ENCODE measurements around the gene SEC31B.

The SEC31B gene

GRCh38 chr10:100528921-100529474, 9.3 kb upstream of the SEC31B start:
- DNase-seq (ENCODE audit: low read depth, low spot score): no peak

GRCh38 chr10:100528123-100528886, 8.6 kb upstream of the SEC31B start:
- no peak for DNase-seq (ENCODE audit: low read depth, low spot score)

GRCh38 chr10:100524638-100525037, 5.0 kb upstream of the SEC31B start:
- DNase-seq (ENCODE audit: low read depth, low spot score): no peak

GRCh38 chr10:100524206-100524605, 4.5 kb upstream of the SEC31B start:
- no peak for DNase-seq (ENCODE audit: low read depth, low spot score)

- DNase-seq (ENCODE audit: low read depth, low spot score): no peak
Measured at GRCh38 chr10:100522945-100523344, 3.3 kb upstream of the SEC31B start.

GRCh38 chr10:100522107-100522801, 2.6 kb upstream of the SEC31B start:
- DNase-seq (ENCODE audit: low read depth, low spot score): no peak

GRCh38 chr10:100520811-100521210, 1.1 kb upstream of the SEC31B start:
- DNase-seq (ENCODE audit: low read depth, low spot score): no peak

- peak; percentile 20 for DNase-seq (ENCODE audit: low read depth, low spot score)
Measured at GRCh38 chr10:100518761-100519241, 860 bp downstream of the SEC31B start.

GRCh38 chr10:100516847-100517246, 2.8 kb downstream of the SEC31B start:
- no peak for DNase-seq (ENCODE audit: low read depth, low spot score)

- no peak for DNase-seq (ENCODE audit: low read depth, low spot score)
Measured at GRCh38 chr10:100515612-100516011, 4.0 kb downstream of the SEC31B start.

GRCh38 chr10:100510533-100511308, 8.9 kb downstream of the SEC31B start:
- no peak for DNase-seq (ENCODE audit: low read depth, low spot score)

- no peak for DNase-seq (ENCODE audit: low read depth, low spot score)
Measured at GRCh38 chr10:100509241-100509840, 10.3 kb downstream of the SEC31B start.

GRCh38 chr10:100508691-100509150, 10.9 kb downstream of the SEC31B start:
- peak; percentile 21 for DNase-seq (ENCODE audit: low read depth, low spot score)

GRCh38 chr10:100508266-100508665, 11.4 kb downstream of the SEC31B start:
- no peak for DNase-seq (ENCODE audit: low read depth, low spot score)

- no peak for DNase-seq (ENCODE audit: low read depth, low spot score)
Measured at GRCh38 chr10:100507357-100507732, 12.3 kb downstream of the SEC31B start.

- no peak for DNase-seq (ENCODE audit: low read depth, low spot score)
Measured at GRCh38 chr10:100506596-100507356, 12.9 kb downstream of the SEC31B start.

- no peak for DNase-seq (ENCODE audit: low read depth, low spot score)
Measured at GRCh38 chr10:100505164-100505563, 14.5 kb downstream of the SEC31B start.

GRCh38 chr10:100504096-100504495, 15.6 kb downstream of the SEC31B start:
- DNase-seq (ENCODE audit: low read depth, low spot score): no peak

GRCh38 chr10:100502926-100503494, 16.7 kb downstream of the SEC31B start:
- no peak for DNase-seq (ENCODE audit: low read depth, low spot score)

GRCh38 chr10:100501423-100501822, 18.2 kb downstream of the SEC31B start:
- no peak for DNase-seq (ENCODE audit: low read depth, low spot score)
